Right atrium auricular region (tissue), 2 donors: ENCODE measurements around the gene RAPGEF4. TPM values are rescaled to one million over a fixed set of nuclear protein-coding genes. Genes with fewer than 3 reads are reported as not detected.

Source experiments
- DNase-seq: peaks from one replicate; pipeline ENCODE4 v3.0.0-alpha.2; 2019; ENCODE audit warnings: low spot score
- H3K27ac ChIP-seq, 2 donors: fragments of 200-600 bp; sonication (generic); 1 replicate in 1 of 2; 2 replicates in 1 of 2; pipeline ENCODE4 v1.5.1; 2016 to 2019
- H3K27me3 ChIP-seq, 2 donors: fragments of 200-600 bp; sonication (generic); one replicate each; pipeline versions ENCODE4 v1.5.1 to v1.6.0; 2017 to 2019
- H3K36me3 ChIP-seq: fragments of 200-600 bp; sonication (generic); one replicate; pipeline ENCODE4 v1.5.1; 2016
- H3K4me1 ChIP-seq, 2 donors: fragments of 200-600 bp; sonication (generic); one replicate each; pipeline versions ENCODE4 v1.5.1 to v1.6.0; 2017 to 2019
- H3K4me3 ChIP-seq, 2 donors: fragments of 200-600 bp; sonication (generic); 1 replicate in 1 of 2; 2 replicates in 1 of 2; pipeline ENCODE4 v1.5.1; 2017 to 2019; ENCODE audit warnings: mild to moderate bottlenecking in 1 of 2, moderate library complexity in 1 of 2
- H3K9me3 ChIP-seq, 2 donors: fragments of 200-600 bp; sonication (generic); one replicate each; pipeline ENCODE4 v1.5.1; 2019
- CTCF ChIP-seq, 2 donors: fragments of 200-600 bp; sonication (generic); IDR thresholded peaks; one replicate each; pipeline ENCODE4 v1.5.1; 2019; ENCODE audit warnings: antibody characterized with exemption in 2 of 2
- total RNA-seq, 2 donors: library from RNA; depleted of rRNA; stranded (reverse); fragments of >200 nt; gene quantifications; one replicate each; pipeline ENCODE4 v1.1.0, GENCODE V29; 2016

RAPGEF4 gene
- total RNA-seq, 2 donors from 2014 or later: 6.2 to 14.1 TPM

GRCh38 chr2:172964511-172965139, 229.0 kb downstream of the RAPGEF4 start:
- TF ChIP-seq CTCF (IDR thresholded peaks at IDR 0.05): no peak
- DNase-seq: no peak
- Histone ChIP-seq H3K4me1 (peaks cover 0 to 29% of the 10 kb centered on the region in 2 donors), H3K36me3 (no peaks in the 10 kb centered on the region), H3K27ac (no peak overlapping the region), H3K9me3 (no peaks in the 10 kb centered on the region), H3K4me3 (no peak overlapping the region), H3K27me3 (no peaks in the 10 kb centered on the region)

GRCh38 chr2:172965433-172966212, 230.0 kb downstream of the RAPGEF4 start:
- Histone ChIP-seq H3K27me3 (no peaks in the 10 kb centered on the region), H3K27ac (no peak overlapping the region), H3K9me3 (no peaks in the 10 kb centered on the region), H3K4me1 (peaks cover 0 to 29% of the 10 kb centered on the region in 2 donors), H3K36me3 (no peaks in the 10 kb centered on the region), H3K4me3 (no peak overlapping the region)
- no peak for DNase-seq
- TF ChIP-seq CTCF (IDR thresholded peaks at IDR 0.05): no peak

GRCh38 chr2:172967036-172967982, 231.7 kb downstream of the RAPGEF4 start:
- Histone ChIP-seq H3K27ac (peak overlapping the region; percentile 14 to 43), H3K4me1 (peaks cover 0 to 29% of the 10 kb centered on the region in 2 donors), H3K9me3 (no peaks in the 10 kb centered on the region), H3K4me3 (no peak overlapping the region), H3K27me3 (no peaks in the 10 kb centered on the region), H3K36me3 (no peaks in the 10 kb centered on the region)
- DNase-seq: no peak
- TF ChIP-seq CTCF (IDR thresholded peaks at IDR 0.05): no peak

GRCh38 chr2:172968061-172968469, 232.4 kb downstream of the RAPGEF4 start:
- Histone ChIP-seq H3K27me3 (no peaks in the 10 kb centered on the region), H3K4me1 (peaks cover 0 to 29% of the 10 kb centered on the region in 2 donors), H3K4me3 (no peak overlapping the region), H3K27ac (peak overlapping the region; percentile 20 to 49), H3K9me3 (no peaks in the 10 kb centered on the region), H3K36me3 (no peaks in the 10 kb centered on the region)
- TF ChIP-seq CTCF (IDR thresholded peaks at IDR 0.05): no peak
- DNase-seq: peak; percentile 80

- H3K4me3 ChIP-seq: no peak overlapping the region
- H3K4me1 ChIP-seq: peaks cover 0 to 29% of the 10 kb centered on the region in 2 donors
- no peaks in the 10 kb centered on the region for H3K27me3 ChIP-seq
- no peak overlapping the region for H3K27ac ChIP-seq
- no peak for DNase-seq
- no peak for TF ChIP-seq CTCF (IDR thresholded peaks at IDR 0.05)
- H3K36me3 ChIP-seq: no peaks in the 10 kb centered on the region
- H3K9me3 ChIP-seq: no peaks in the 10 kb centered on the region
These were observed 233.5 kb downstream of the RAPGEF4 start for GRCh38 chr2:172969166-172969565.
